Measurements from ENCODE around the gene CCNH.

CCNH gene

GRCh38 chr5:87412630-87413342, at the start of gene CCNH:
TSS of gene CCNH (minus strand) at chr5:87412930. CDS start at chr5:87412794, 136 bp downstream.
- DNase-seq (ENCODE audit: low spot score), result peak; percentile 97

GRCh38 chr5:87457706-87458105, 45.0 kb upstream of the CCNH start:
- no peak for DNase-seq (ENCODE audit: low spot score)

- no peak for DNase-seq (ENCODE audit: low spot score)
Observed at GRCh38 chr5:87453801-87454200, 41.1 kb upstream of the CCNH start.

GRCh38 chr5:87452837-87453236, 40.1 kb upstream of the CCNH start:
- DNase-seq (ENCODE audit: low spot score), result no peak

GRCh38 chr5:87442419-87442818, 29.7 kb upstream of the CCNH start:
- no peak for DNase-seq (ENCODE audit: low spot score)

GRCh38 chr5:87438231-87438630, 25.5 kb upstream of the CCNH start:
- no peak for DNase-seq (ENCODE audit: low spot score)

- DNase-seq (ENCODE audit: low spot score), result no peak
Observed at GRCh38 chr5:87437724-87438123, 25.0 kb upstream of the CCNH start.

- no peak for DNase-seq (ENCODE audit: low spot score)
Observed at GRCh38 chr5:87435144-87435694, 22.5 kb upstream of the CCNH start.

GRCh38 chr5:87434461-87434860, 21.7 kb upstream of the CCNH start:
- DNase-seq (ENCODE audit: low spot score), result no peak

- no peak for DNase-seq (ENCODE audit: low spot score)
Observed at GRCh38 chr5:87433945-87434344, 21.2 kb upstream of the CCNH start.

GRCh38 chr5:87432460-87432859, 19.7 kb upstream of the CCNH start:
- no peak for DNase-seq (ENCODE audit: low spot score)

- no peak for DNase-seq (ENCODE audit: low spot score)
Observed at GRCh38 chr5:87430863-87431457, 18.2 kb upstream of the CCNH start.

GRCh38 chr5:87423755-87424154, 11.0 kb upstream of the CCNH start:
- DNase-seq (ENCODE audit: low spot score), result no peak

- DNase-seq (ENCODE audit: low spot score), result no peak
Observed at GRCh38 chr5:87421307-87421706, 8.6 kb upstream of the CCNH start.

- no peak for DNase-seq (ENCODE audit: low spot score)
Observed at GRCh38 chr5:87418506-87418905, 5.8 kb upstream of the CCNH start.

GRCh38 chr5:87413343-87413645, 564 bp upstream of the CCNH start:
- DNase-seq (ENCODE audit: low spot score), result no peak

GRCh38 chr5:87411973-87412629, 629 bp downstream of the CCNH start:
- peak; percentile 14 for DNase-seq (ENCODE audit: low spot score)

GRCh38 chr5:87411586-87411972, 1.2 kb downstream of the CCNH start:
- DNase-seq (ENCODE audit: low spot score), result no peak

GRCh38 chr5:87410931-87411330, 1.8 kb downstream of the CCNH start:
- no peak for DNase-seq (ENCODE audit: low spot score)

- no peak for DNase-seq (ENCODE audit: low spot score)
Observed at GRCh38 chr5:87408204-87408603, 4.5 kb downstream of the CCNH start.

- no peak for DNase-seq (ENCODE audit: low spot score)
Observed at GRCh38 chr5:87405472-87406155, 7.1 kb downstream of the CCNH start.

GRCh38 chr5:87404359-87404758, 8.4 kb downstream of the CCNH start:
- DNase-seq (ENCODE audit: low spot score), result no peak

- no peak for DNase-seq (ENCODE audit: low spot score)
Observed at GRCh38 chr5:87403899-87404298, 8.8 kb downstream of the CCNH start.
